Measurements from ENCODE around the gene ISY1.

DNA sequence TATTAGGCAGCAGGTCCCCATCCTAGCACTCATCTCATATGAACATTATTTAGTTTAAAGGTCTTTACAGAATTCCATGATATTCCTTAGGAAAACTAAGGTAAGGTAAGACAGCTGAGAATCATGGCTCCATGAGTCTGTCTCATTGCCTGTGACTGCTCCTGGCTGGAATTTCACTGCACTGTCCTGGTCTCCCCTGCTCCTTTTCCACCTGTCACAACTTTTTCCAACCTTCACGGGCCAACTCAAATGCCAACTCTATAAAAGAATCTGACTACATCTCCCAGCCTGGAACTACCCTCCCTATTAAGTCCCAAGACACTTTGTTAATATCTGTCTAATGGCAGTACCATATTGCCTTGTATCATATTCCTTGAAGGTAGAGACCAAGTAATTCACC is 15.2 kb upstream of the ISY1 start:
- TF ChIP-seq, protein P1, sequence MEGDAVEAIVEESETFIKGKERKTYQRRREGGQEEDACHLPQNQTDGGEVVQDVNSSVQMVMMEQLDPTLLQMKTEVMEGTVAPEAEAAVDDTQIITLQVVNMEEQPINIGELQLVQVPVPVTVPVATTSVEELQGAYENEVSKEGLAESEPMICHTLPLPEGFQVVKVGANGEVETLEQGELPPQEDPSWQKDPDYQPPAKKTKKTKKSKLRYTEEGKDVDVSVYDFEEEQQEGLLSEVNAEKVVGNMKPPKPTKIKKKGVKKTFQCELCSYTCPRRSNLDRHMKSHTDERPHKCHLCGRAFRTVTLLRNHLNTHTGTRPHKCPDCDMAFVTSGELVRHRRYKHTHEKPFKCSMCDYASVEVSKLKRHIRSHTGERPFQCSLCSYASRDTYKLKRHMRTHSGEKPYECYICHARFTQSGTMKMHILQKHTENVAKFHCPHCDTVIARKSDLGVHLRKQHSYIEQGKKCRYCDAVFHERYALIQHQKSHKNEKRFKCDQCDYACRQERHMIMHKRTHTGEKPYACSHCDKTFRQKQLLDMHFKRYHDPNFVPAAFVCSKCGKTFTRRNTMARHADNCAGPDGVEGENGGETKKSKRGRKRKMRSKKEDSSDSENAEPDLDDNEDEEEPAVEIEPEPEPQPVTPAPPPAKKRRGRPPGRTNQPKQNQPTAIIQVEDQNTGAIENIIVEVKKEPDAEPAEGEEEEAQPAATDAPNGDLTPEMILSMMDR (IDR thresholded peaks at IDR 0.05), result no peak
- TF ChIP-seq POLR2A (IDR thresholded peaks at IDR 0.05) (no peak), EP300 (IDR thresholded peaks at IDR 0.05) (no peak)
